ENCODE results near the gene ALX4. TPM values are rescaled to one million over a fixed set of nuclear protein-coding genes. Genes with fewer than 3 reads are reported as not detected.

Gene ALX4
- total and polyA plus RNA-seq, 11 donors, result 0.03 to 0.24 (median 0.10) TPM; not detected in 3

- no peaks in the 10 kb centered on the region for H3K9me3 ChIP-seq
- no peak overlapping the region for H3K27ac ChIP-seq
- ATAC-seq (no peak), DNase-seq (no peak)
- H3K27me3 ChIP-seq, result peaks cover 9 to 100% (median 63%) of the 10 kb centered on the region in 9 donors
- no peaks in the 10 kb centered on the region for H3K36me3 ChIP-seq
- H3K4me3 ChIP-seq, result no peak overlapping the region
- intact Hi-C loops (cut with DNase I), result no loop called here
- no peak for TF ChIP-seq CTCF (IDR thresholded peaks at IDR 0.05)
- TF ChIP-seq POLR2A (IDR thresholded peaks at IDR 0.05), result no peak
- 43 to 77% (median 57%) methylated on average over 1 of the region's 1 CpG for WGBS, 4 donors
- H3K4me1 ChIP-seq, result peaks cover 0 to 18% (median 1%) of the 10 kb centered on the region in 12 donors
Measured at GRCh38 chr11:44324222-44324621, 14.3 kb upstream of the ALX4 start.

GRCh38 chr11:44322243-44322642, 12.3 kb upstream of the ALX4 start:
- no peaks in the 10 kb centered on the region for H3K9me3 ChIP-seq
- DNase-seq, result no peak
- peaks cover 22 to 100% (median 82%) of the 10 kb centered on the region in 9 donors for H3K27me3 ChIP-seq
- H3K4me3 ChIP-seq, result no peak overlapping the region
- intact Hi-C loops (cut with DNase I), result no loop called here
- TF ChIP-seq CTCF (IDR thresholded peaks at IDR 0.05), result no peak
- no peak for TF ChIP-seq POLR2A (IDR thresholded peaks at IDR 0.05)
- ATAC-seq, result no peak
- H3K36me3 ChIP-seq, result no peaks in the 10 kb centered on the region
- WGBS, 4 donors, result 29 to 47% (median 38%) methylated on average over 6 of the region's 6 CpGs
- no peak overlapping the region for H3K27ac ChIP-seq
- H3K4me1 ChIP-seq, result peaks cover 0 to 22% (median 1%) of the 10 kb centered on the region in 12 donors

DNA sequence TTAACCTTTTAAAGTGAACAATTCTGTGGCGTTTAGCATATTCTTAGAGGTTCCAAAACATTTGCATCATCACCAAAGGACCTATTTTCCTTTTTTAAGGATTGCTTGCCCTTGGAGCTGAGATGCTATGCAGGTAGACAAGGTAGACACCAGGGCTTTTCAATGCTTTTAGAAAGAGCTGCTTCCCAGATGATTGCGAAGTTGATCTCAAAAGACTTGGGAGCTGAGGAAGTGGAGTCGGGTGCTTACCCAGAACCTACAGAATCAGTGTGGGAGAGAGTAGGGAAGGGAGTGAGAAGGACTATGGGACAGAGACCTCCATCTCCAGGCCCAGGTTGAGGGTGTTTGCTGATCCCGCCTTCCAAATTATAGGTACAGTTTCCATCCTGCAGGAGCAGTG, 11.1 kb upstream of the ALX4 start:
- 13 to 29% (median 24%) methylated on average over 4 of the region's 4 CpGs for WGBS, 4 donors
- no peaks in the 10 kb centered on the region for H3K9me3 ChIP-seq
- ATAC-seq (no peak), DNase-seq (no peak)
- no peak overlapping the region for H3K27ac ChIP-seq
- intact Hi-C loops (cut with DNase I), result no loop called here
- H3K4me1 ChIP-seq, result peaks cover 0 to 34% (median 11%) of the 10 kb centered on the region in 12 donors
- TF ChIP-seq CTCF (IDR thresholded peaks at IDR 0.05) (peak in 1 of 12 donors; percentile 2), POLR2A (IDR thresholded peaks at IDR 0.05) (no peak)
- H3K27me3 ChIP-seq, result peaks cover 27 to 100% (median 86%) of the 10 kb centered on the region in 9 donors
- no peaks in the 10 kb centered on the region for H3K36me3 ChIP-seq
- no peak overlapping the region for H3K4me3 ChIP-seq

- H3K27me3 ChIP-seq, result peaks cover 31 to 100% (median 88%) of the 10 kb centered on the region in 9 donors
- TF ChIP-seq CTCF (IDR thresholded peaks at IDR 0.05) (no peak), POLR2A (IDR thresholded peaks at IDR 0.05) (no peak)
- no peaks in the 10 kb centered on the region for H3K36me3 ChIP-seq
- intact Hi-C loops (cut with DNase I), result no loop called here
- 9 to 18% (median 15%) methylated on average over 9 to 20 of the region's 20 CpGs for WGBS, 4 donors
- no peak overlapping the region for H3K4me3 ChIP-seq
- no peak for ATAC-seq
- peaks cover 0 to 39% (median 16%) of the 10 kb centered on the region in 12 donors for H3K4me1 ChIP-seq
- H3K27ac ChIP-seq, result no peak overlapping the region
- DNase-seq, result no peak
- H3K9me3 ChIP-seq, result no peaks in the 10 kb centered on the region
Measured at GRCh38 chr11:44320289-44320973, 10.5 kb upstream of the ALX4 start.
